Measurements from ENCODE around the gene DDHD1.

GRCh38 chr14:53027562-53027961 is 125.6 kb downstream of the DDHD1 start:
- TF ChIP-seq EZH2phosphoT487 (IDR thresholded peaks at IDR 0.05; ENCODE audit: low read depth, severe bottlenecking, unreplicated experiment) = no peak
- TF ChIP-seq CTCF (IDR thresholded peaks at IDR 0.05; ENCODE audit: poor library complexity) = no peak
- TF ChIP-seq EZH2 (IDR thresholded peaks at IDR 0.05; ENCODE audit: borderline replicate concordance) = no peak
